HG02623 (cell line): ENCODE data around the gene TBC1D5.
A peak's percentile ranks its signal among the peaks of the same experiment; 100 is the strongest.

Experiments
- ATAC-seq: cut with Tn5 transposase; IDR thresholded peaks from one replicate; pipeline ENCODE4 v1.9.1; 2021; ENCODE audit warnings: moderate library complexity; ENCODE audit not compliant: unreplicated experiment

TBC1D5 gene

DNA sequence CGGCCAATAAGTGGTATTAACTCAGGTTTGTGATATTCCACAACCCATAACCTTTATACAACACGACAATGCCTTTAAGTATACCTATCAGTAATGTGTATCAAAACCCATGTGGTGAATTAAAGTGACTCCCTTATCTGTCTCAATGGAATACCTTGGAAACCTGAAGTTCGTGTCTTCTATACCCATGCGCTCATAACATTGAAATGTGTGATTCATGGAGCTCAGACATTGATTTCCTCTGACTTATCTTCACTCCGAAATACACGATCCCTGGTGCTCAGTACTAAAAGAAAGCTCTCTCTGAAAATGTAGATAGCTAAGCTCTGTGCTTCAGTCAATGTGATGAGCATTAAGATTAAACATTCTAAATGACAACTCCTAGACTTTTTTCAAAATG, 140.3 kb downstream of the TBC1D5 start:
- no peak for ATAC-seq

DNA sequence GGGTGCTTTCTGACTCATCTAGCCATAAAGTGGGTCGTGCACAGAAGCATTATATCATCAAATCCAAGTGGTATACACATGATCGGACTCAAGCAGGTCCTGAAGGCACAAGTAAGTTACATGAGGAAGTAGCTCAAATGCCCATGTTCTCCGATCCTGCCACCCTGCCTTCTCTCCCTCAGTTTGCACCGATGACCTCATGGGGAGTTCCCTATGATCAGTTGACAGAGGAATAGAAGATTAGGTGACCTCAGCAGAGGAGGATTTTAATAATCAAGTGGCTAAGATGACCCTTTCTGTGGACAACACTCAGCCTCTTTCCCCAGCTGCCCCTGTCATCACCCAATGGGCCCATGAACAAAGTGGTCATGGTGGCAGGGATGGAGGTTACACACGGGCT, 149.5 kb downstream of the TBC1D5 start:
- no peak for ATAC-seq

- no peak for ATAC-seq
Observed at GRCh38 chr3:17590465-17590864, 152.0 kb downstream of the TBC1D5 start.

DNA sequence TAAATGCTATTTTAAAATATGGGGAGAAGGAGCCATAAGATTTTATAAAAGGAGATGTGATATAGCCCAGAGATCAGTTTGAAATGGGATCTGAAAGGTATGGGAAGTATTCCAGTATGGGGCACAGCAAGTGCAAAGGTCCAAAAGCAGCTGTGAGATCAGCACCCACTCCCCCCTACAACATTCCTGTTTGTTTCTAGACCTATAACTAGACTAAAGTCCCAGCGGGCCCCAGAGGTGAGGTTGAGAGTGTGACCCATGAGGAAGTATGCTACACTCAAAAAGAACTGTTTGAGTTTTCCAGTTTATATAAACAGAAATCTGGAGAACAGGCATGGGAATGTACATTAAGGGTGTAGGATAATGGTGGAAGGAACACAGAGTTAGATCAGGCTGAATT, 152.5 kb downstream of the TBC1D5 start:
- ATAC-seq: no peak

GRCh38 chr3:17588422-17588821, 154.0 kb downstream of the TBC1D5 start:
- no peak for ATAC-seq

- no peak for ATAC-seq
Observed at GRCh38 chr3:17585394-17586325, 156.8 kb downstream of the TBC1D5 start.

- ATAC-seq: no peak
Observed at GRCh38 chr3:17584066-17584465, 158.4 kb downstream of the TBC1D5 start.

DNA sequence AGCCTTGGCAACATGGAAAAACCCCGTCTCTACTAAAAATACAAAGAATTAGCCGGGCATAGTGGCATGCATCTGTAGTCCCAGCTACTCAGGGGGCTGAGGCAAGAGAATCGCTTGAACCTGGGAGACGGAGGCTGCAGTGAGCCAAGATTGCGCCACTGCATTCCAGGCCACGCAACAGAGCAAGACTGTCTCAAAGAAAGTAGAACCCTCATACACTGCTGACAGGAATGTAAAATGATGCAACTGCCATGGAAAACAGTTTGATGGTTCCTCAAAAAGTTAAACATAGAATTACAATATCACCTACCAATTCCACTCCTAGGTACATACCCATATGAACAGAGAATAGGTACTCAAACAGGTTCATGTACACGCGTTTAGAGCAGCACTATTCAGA, 158.9 kb downstream of the TBC1D5 start:
- ATAC-seq: no peak

GRCh38 chr3:17581421-17582080, 160.9 kb downstream of the TBC1D5 start:
- no peak for ATAC-seq

DNA sequence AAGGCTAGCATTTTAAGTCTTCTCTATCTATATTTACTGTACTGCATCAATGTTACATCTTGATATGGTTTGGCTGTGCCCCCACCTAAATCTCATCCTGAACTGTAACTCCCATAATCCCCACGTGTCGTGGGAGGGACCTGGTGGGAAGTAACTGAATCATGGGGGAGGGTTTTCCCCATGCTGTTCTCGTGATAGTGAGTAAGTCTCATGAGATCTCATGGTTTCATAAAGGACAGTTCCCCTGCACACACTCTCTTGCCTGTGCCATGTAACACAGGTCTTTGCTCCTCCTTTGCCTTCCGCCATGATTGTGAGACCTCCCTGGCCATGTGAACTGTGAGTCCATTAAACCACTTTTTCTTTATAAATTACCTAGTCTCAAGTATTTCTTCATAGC, 161.5 kb downstream of the TBC1D5 start:
- ATAC-seq: no peak

- ATAC-seq: peak; percentile 97
Observed at GRCh38 chr3:17579289-17580031, 163.0 kb downstream of the TBC1D5 start.

- ATAC-seq: no peak
Observed at GRCh38 chr3:17577796-17578520, 164.5 kb downstream of the TBC1D5 start.

DNA sequence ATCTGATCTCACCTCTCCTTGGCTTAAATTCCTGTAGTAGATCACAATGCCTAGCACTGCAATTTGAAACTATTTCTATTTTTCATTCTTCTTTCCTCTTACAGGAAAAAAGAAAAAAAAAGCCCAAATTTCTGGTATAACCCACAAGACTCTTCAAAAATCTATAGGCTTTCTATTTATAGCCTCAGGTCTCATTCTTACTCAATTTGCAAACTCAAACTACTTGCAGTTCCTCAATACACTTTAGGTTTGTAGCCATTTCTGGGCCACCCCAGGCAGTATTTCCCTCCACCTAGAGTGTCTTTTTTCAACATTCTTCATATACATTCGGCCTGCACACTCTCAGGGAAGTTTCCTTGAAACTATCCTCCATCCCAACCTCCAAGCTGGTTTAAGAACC, 169.0 kb downstream of the TBC1D5 start:
- peak; percentile 93 for ATAC-seq

DNA sequence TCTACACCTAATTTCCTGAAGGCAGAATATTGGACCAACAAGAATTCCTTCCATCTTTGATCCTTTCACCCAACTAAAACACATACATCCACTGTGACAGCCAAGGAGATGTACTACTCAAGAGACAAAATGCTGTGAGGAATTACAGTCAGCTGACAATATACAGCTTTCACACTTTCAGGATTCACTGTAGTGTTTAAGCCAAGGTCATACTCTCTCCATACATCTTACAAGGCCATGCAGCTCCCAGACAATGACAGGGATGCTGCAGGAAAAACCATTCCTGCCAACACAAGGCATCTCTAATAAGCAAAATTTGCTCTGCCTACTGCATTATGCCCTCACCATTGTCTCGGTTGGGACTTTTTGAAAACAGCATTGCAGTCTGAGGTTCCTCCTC, 170.7 kb downstream of the TBC1D5 start:
- no peak for ATAC-seq

- ATAC-seq: no peak
Observed at GRCh38 chr3:17562845-17563244, 179.6 kb downstream of the TBC1D5 start.

GRCh38 chr3:17558565-17558964, 183.9 kb downstream of the TBC1D5 start:
- no peak for ATAC-seq

DNA sequence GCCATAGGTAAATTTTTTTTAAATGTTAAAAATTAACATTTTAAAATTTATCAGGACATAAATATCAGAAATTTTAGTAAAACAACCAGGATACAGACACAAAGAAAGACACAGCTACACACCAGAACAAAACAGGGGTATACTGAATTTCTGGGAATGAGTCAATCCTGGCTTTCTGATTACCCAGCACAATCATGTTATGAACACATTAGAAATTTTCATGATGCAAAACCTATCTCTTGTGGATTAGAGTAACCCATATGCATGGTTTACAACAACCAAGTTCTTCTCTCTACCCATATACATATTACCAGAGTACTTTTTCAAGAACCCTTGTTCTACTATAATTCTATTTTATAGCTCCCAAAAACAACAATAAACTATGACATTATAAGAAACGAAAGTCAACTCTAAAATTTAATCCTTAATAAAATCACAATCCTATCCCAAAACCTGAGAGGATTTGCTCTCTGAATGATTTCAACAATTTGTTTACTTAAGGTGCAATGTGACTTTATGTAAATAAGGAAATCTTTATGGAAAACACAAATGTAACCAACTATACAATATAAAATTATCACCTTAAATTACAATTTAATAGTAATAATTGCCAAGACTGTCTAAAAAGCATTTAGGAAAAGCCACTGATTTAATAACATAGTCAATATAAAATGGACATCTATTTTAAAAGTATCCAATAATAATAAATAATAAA, 184.5 kb downstream of the TBC1D5 start:
- ATAC-seq: no peak

DNA sequence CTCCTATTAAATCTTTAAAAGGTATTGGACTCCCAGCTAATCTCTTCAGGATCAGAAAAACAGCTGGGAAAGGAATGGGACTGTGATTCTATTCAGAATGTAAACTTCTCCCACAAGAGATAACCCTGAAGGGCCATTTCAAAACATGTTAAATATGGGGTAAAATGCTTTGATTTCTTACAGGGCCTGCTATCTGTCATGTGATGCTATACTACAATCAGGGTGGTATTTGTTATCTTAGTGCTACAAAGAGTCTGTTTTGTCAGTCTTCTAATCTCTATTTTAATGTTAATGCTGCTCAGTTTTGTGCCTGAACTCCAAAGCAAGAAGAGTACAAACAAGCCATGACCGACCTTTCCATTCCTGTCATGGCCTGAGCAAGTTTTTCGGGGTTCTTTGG, 186.9 kb downstream of the TBC1D5 start:
- ATAC-seq: no peak

- no peak for ATAC-seq
Observed at GRCh38 chr3:17554078-17554477, 188.4 kb downstream of the TBC1D5 start.

GRCh38 chr3:17553080-17553479, 189.4 kb downstream of the TBC1D5 start:
- ATAC-seq: no peak
